Vagina (tissue), 2 donors: ENCODE measurements around the gene DIAPH2. TPM values are rescaled to one million over a fixed set of nuclear protein-coding genes. Genes with fewer than 3 reads are reported as not detected.

ENCODE experiments used
- DNase-seq, 2 donors: peaks; one replicate each; pipeline ENCODE4 v3.0.0-alpha.2; 2017; ENCODE audit errors: extremely low spot score in 2 of 2
- H3K27ac ChIP-seq: fragments of 200-600 bp; sonication (generic); one replicate; pipeline ENCODE4 v1.5.1; 2019
- H3K27me3 ChIP-seq: fragments of 200-600 bp; sonication (generic); one replicate; pipeline ENCODE4 v1.5.1; 2019
- H3K36me3 ChIP-seq, 2 donors: fragments of 200-600 bp; sonication (generic); one replicate each; pipeline ENCODE4 v1.5.1; 2017 to 2019
- H3K4me1 ChIP-seq: fragments of 200-600 bp; sonication (generic); one replicate; pipeline ENCODE4 v1.5.1; 2019
- H3K4me3 ChIP-seq, 2 donors: fragments of 200-600 bp; sonication (generic); 1 replicate in 1 of 2; 2 replicates in 1 of 2; pipeline ENCODE4 v1.5.1; 2016 to 2019
- H3K9me3 ChIP-seq: fragments of 200-600 bp; sonication (generic); one replicate; pipeline ENCODE4 v1.5.1; 2019
- CTCF ChIP-seq, 3 experiments: fragments of 450-650 bp in 2 of 3; fragments of 200-600 bp in 1 of 3; sonication (generic) in 1 of 3; IDR thresholded peaks; one replicate each; pipeline ENCODE4 v1.5.1; 2017 to 2019; ENCODE audit warnings: antibody characterized with exemption in 3 of 3, mild to moderate bottlenecking in 2 of 3, moderate library complexity in 2 of 3
- POLR2A ChIP-seq, 2 donors: fragments of 450-650 bp; IDR thresholded peaks; one replicate each; pipeline ENCODE4 v1.6.1; 2017; ENCODE audit warnings: antibody characterized with exemption in 2 of 2, mild to moderate bottlenecking in 2 of 2, moderate library complexity in 2 of 2
- POLR2AphosphoS5 ChIP-seq, 2 donors: sonication (generic); formaldehyde crosslinking; IDR thresholded peaks; one replicate each; pipeline ENCODE4 v1.9.0; 2017; ENCODE audit warnings: antibody characterized with exemption in 2 of 2, mild to moderate bottlenecking in 2 of 2, low read depth in 1 of 2; ENCODE audit not compliant: insufficient read depth in 1 of 2
- intact Hi-C: fragments of 100-400 bp; cut with DNase I; formaldehyde crosslinking; loops from one replicate; pipeline ENCODE4 v1.15.1; 2023
- total RNA-seq: library from RNA; depleted of rRNA; stranded (reverse); fragments of >200 nt; gene quantifications from one replicate; pipeline ENCODE4 v1.2.3, GENCODE V29; 2016

DIAPH2 gene
- total RNA-seq, 1 donor from 2014 or later, result 38.8 TPM

- H3K27ac ChIP-seq, result no peak overlapping the region
- H3K27me3 ChIP-seq, result no peaks in the 10 kb centered on the region
- no peak for DNase-seq
- H3K4me3 ChIP-seq, result no peak overlapping the region
- no peaks in the 10 kb centered on the region for H3K36me3 ChIP-seq
- intact Hi-C loops, result no loop called here
- TF ChIP-seq POLR2AphosphoS5 (IDR thresholded peaks at IDR 0.05; ENCODE audit: insufficient read depth in 1 of 2, low read depth in 1 of 2) (no peak), CTCF (IDR thresholded peaks at IDR 0.05) (no peak), POLR2A (IDR thresholded peaks at IDR 0.05) (no peak)
- no peaks in the 10 kb centered on the region for H3K9me3 ChIP-seq
- H3K4me1 ChIP-seq, result no peaks in the 10 kb centered on the region
Measured at GRCh38 chrX:97605271-97605670, 920.6 kb downstream of the DIAPH2 start.

- no peak for TF ChIP-seq POLR2AphosphoS5 (IDR thresholded peaks at IDR 0.05; ENCODE audit: insufficient read depth in 1 of 2, low read depth in 1 of 2)
- Histone ChIP-seq H3K36me3 (no peaks in the 10 kb centered on the region), H3K4me1 (no peaks in the 10 kb centered on the region), H3K27ac (no peak overlapping the region), H3K27me3 (no peaks in the 10 kb centered on the region), H3K9me3 (no peaks in the 10 kb centered on the region), H3K4me3 (no peak overlapping the region)
- DNase-seq, result no peak
- intact Hi-C loops, result no loop called here
Measured at GRCh38 chrX:97609357-97609756, 924.7 kb downstream of the DIAPH2 start.

- no peaks in the 10 kb centered on the region for H3K27me3 ChIP-seq
- H3K36me3 ChIP-seq, result no peaks in the 10 kb centered on the region
- TF ChIP-seq POLR2AphosphoS5 (IDR thresholded peaks at IDR 0.05; ENCODE audit: insufficient read depth in 1 of 2, low read depth in 1 of 2), result no peak
- TF ChIP-seq CTCF (IDR thresholded peaks at IDR 0.05), result no peak
- TF ChIP-seq POLR2A (IDR thresholded peaks at IDR 0.05), result no peak
- no peak for DNase-seq
- no peaks in the 10 kb centered on the region for H3K4me1 ChIP-seq
- intact Hi-C loops, result no loop called here
- no peaks in the 10 kb centered on the region for H3K9me3 ChIP-seq
- no peak overlapping the region for H3K27ac ChIP-seq
- H3K4me3 ChIP-seq, result no peak overlapping the region
Measured at GRCh38 chrX:97609938-97610337, 925.3 kb downstream of the DIAPH2 start.

GRCh38 chrX:97616883-97617530 is 932.4 kb downstream of the DIAPH2 start:
- H3K27ac ChIP-seq, result no peak overlapping the region
- no peak for DNase-seq
- TF ChIP-seq CTCF (IDR thresholded peaks at IDR 0.05) (no peak), POLR2A (IDR thresholded peaks at IDR 0.05) (no peak), POLR2AphosphoS5 (IDR thresholded peaks at IDR 0.05; ENCODE audit: insufficient read depth in 1 of 2, low read depth in 1 of 2) (no peak)
- no peak overlapping the region for H3K4me3 ChIP-seq
- no peaks in the 10 kb centered on the region for H3K36me3 ChIP-seq
- intact Hi-C loops, result no loop called here
- no peaks in the 10 kb centered on the region for H3K27me3 ChIP-seq
- no peaks in the 10 kb centered on the region for H3K9me3 ChIP-seq
- no peaks in the 10 kb centered on the region for H3K4me1 ChIP-seq

- TF ChIP-seq POLR2AphosphoS5 (IDR thresholded peaks at IDR 0.05; ENCODE audit: insufficient read depth in 1 of 2, low read depth in 1 of 2) (no peak), POLR2A (IDR thresholded peaks at IDR 0.05) (no peak), CTCF (IDR thresholded peaks at IDR 0.05) (no peak)
- Histone ChIP-seq H3K9me3 (no peaks in the 10 kb centered on the region), H3K27ac (no peak overlapping the region), H3K36me3 (no peaks in the 10 kb centered on the region), H3K4me1 (no peaks in the 10 kb centered on the region), H3K27me3 (no peaks in the 10 kb centered on the region), H3K4me3 (no peak overlapping the region)
- no peak for DNase-seq
- intact Hi-C loops, result no loop called here
Measured at GRCh38 chrX:97619499-97619898, 934.9 kb downstream of the DIAPH2 start.
